GM19099 (cell line): ENCODE data around the gene NIPBL.

Source experiments
- POLR2A ChIP-seq: IDR thresholded peaks from 3 replicates; pipeline ENCODE4 v1.6.1; 2011; ENCODE audit warnings: low read depth; ENCODE audit not compliant: insufficient read length; ENCODE audit errors: extremely low read depth

The NIPBL gene

GRCh38 chr5:36950586-36951457 is 74.3 kb downstream of the NIPBL start:
- no peak for TF ChIP-seq POLR2A

- no peak for TF ChIP-seq POLR2A
Observed at GRCh38 chr5:36953043-36953442, 76.5 kb downstream of the NIPBL start.

GRCh38 chr5:36957953-36958537 is 81.5 kb downstream of the NIPBL start:
- no peak for TF ChIP-seq POLR2A

GRCh38 chr5:36958612-36959011 is 82.0 kb downstream of the NIPBL start:
- TF ChIP-seq POLR2A = no peak

- no peak for TF ChIP-seq POLR2A
Observed at GRCh38 chr5:36965179-36965578, 88.6 kb downstream of the NIPBL start.

- no peak for TF ChIP-seq POLR2A
Observed at GRCh38 chr5:36969700-36970395, 93.3 kb downstream of the NIPBL start.

GRCh38 chr5:36978196-36978595 is 101.6 kb downstream of the NIPBL start:
- TF ChIP-seq POLR2A = no peak

- no peak for TF ChIP-seq POLR2A
Observed at GRCh38 chr5:36982146-36982545, 105.6 kb downstream of the NIPBL start.

- TF ChIP-seq POLR2A = no peak
Observed at GRCh38 chr5:36985387-36985786, 108.8 kb downstream of the NIPBL start.

GRCh38 chr5:36988396-36988795 is 111.8 kb downstream of the NIPBL start:
- TF ChIP-seq POLR2A = no peak

GRCh38 chr5:36998578-36998977 is 122.0 kb downstream of the NIPBL start:
- no peak for TF ChIP-seq POLR2A

- no peak for TF ChIP-seq POLR2A
Observed at GRCh38 chr5:37002176-37002751, 125.7 kb downstream of the NIPBL start.

- TF ChIP-seq POLR2A = no peak
Observed at GRCh38 chr5:37005252-37005651, 128.7 kb downstream of the NIPBL start.

- no peak for TF ChIP-seq POLR2A
Observed at GRCh38 chr5:37005946-37006540, 129.5 kb downstream of the NIPBL start.

- no peak for TF ChIP-seq POLR2A
Observed at GRCh38 chr5:37014321-37014720, 137.8 kb downstream of the NIPBL start.
